ENCODE results near the gene NFIB.

DNA sequence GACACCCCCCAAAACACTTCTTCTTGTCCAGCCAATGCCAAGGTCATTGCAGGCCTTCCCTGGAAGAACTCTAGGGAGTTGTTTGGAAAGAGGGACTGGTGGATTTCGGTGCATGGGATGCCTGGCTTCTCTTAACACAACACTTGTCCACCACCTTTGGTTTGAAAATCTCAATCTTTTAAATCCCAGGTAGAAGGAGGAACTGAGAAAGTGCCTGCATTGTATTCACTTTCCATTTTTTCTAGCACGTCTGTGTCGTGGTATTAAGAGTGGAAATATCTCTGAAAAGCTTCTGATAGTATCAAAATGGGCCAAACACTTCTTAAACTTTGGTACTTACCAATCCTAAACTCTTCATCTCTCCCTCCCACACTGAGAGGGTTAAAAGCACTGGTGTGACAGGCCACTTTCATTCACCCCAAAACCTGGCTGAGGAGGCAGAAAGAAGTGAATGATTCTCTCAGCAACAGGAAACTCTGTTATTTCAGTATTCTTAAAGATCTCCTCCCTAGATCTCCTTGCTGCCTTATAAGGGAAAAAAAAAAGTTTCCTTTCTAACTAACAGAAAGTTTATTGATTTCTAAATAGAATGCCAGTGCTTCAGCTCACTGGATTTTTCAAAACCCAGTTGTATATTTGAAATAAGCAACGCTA is 3.9 kb upstream of the NFIB start:
- TF ChIP-seq CTCF (IDR thresholded peaks at IDR 0.05) (no peak), ZFX (IDR thresholded peaks at IDR 0.05; ENCODE audit: borderline replicate concordance) (no peak)

Measured in 22Rv1 (cell line).